Renal cortex interstitium (tissue), 3 donors: ENCODE results near the gene CEL. TPM values are rescaled to one million over a fixed set of nuclear protein-coding genes. Genes with fewer than 3 reads are reported as not detected.

ENCODE experiments used
- polyA plus RNA-seq, 3 donors: library from polyadenylated mRNA; unstranded; fragments of 120-200 nt; gene quantifications; one replicate each; pipeline ENCODE4 v1.2.1, GENCODE V29; 2013; ENCODE audit not compliant: insufficient read length in 3 of 3

Gene CEL
- polyA plus RNA-seq, 3 donors, result 3.3 to 4.8 (median 4.0) TPM

Other genes with a start within 250 kb of the CEL start
- 1 to 10 TPM; 4.1 to 5.0 (median 4.2) TPM for gene AK8, start 183.7 kb upstream of the CEL start, polyA plus RNA-seq
- gene SPACA9, start 183.1 kb upstream of the CEL start, polyA plus RNA-seq, result 10 to 100 TPM in 1 of 3 donors, 1 to 10 TPM in 2; 9.0 to 11.1 (median 9.6) TPM
- gene TSC1, start 117.4 kb upstream of the CEL start, polyA plus RNA-seq, result 10 to 100 TPM; 41.7 to 65.4 (median 45.4) TPM
- gene GFI1B, start 83.3 kb upstream of the CEL start, polyA plus RNA-seq, result 1 to 10 TPM in 1 of 3 donors, under 1 TPM in 2; 0.62 to 1.0 (median 0.70) TPM
- gene GTF3C5, start 31.0 kb upstream of the CEL start, polyA plus RNA-seq, result 10 to 100 TPM; 63.4 to 75.6 (median 74.4) TPM
- gene RALGDS, start 59.3 kb downstream of the CEL start, polyA plus RNA-seq, result 10 to 100 TPM; 30.6 to 44.4 (median 40.2) TPM
- gene GBGT1, start 101.9 kb downstream of the CEL start, polyA plus RNA-seq, result 1 to 10 TPM; 1.8 to 3.0 (median 2.2) TPM
- under 1 TPM in 1 of 3 donors, not detected in 2; 0.34 TPM for gene OBP2B, start 147.3 kb downstream of the CEL start, polyA plus RNA-seq
- gene ABO, start 213.2 kb downstream of the CEL start, polyA plus RNA-seq, result 10 to 100 TPM; 10.3 to 27.8 (median 17.7) TPM